NCI-H2081 (cell line): ENCODE results near the gene UBR1.
"Not testable (repeated sequence)": the region's sequence is repeated elsewhere in the genome, so short reads cannot be mapped to it uniquely, and the experiment has no call there.

Experiments used
- DNase-seq, 2 experiments: peaks; one replicate each; lab custom pipeline; 2025; lab: John Stamatoyannopoulos, UW

The UBR1 gene

GRCh38 chr15:43105778-43106485 lies at the start of gene UBR1:
UBR1 (minus strand) TSS chr15:43106038; CDS start chr15:43106022, 16 bp downstream.
- peak; percentile 84 to 95 for DNase-seq

- DNase-seq: no peak
Observed at GRCh38 chr15:43153269-43153668, 47.4 kb upstream of the UBR1 start.

- no peak for DNase-seq
Observed at GRCh38 chr15:43151688-43152087, 45.9 kb upstream of the UBR1 start.

- DNase-seq: no peak
Observed at GRCh38 chr15:43150191-43150929, 44.5 kb upstream of the UBR1 start.

- no peak for DNase-seq
Observed at GRCh38 chr15:43146184-43146583, 40.3 kb upstream of the UBR1 start.

- DNase-seq: no peak
Observed at GRCh38 chr15:43144512-43144911, 38.7 kb upstream of the UBR1 start.

- no peak for DNase-seq
Observed at GRCh38 chr15:43143203-43143941, 37.5 kb upstream of the UBR1 start.

- DNase-seq: peak; percentile 55 to 84
Observed at GRCh38 chr15:43135351-43135750, 29.5 kb upstream of the UBR1 start.

GRCh38 chr15:43134157-43134635 lies 28.4 kb upstream of the UBR1 start:
- peak in 1 of 2 experiments; percentile 26 for DNase-seq

- peak; percentile 70 to 77 for DNase-seq
Observed at GRCh38 chr15:43133430-43134156, 27.8 kb upstream of the UBR1 start, which contains the start of gene TMEM62. TMEM62 (plus strand) TSS chr15:43133586; CDS start chr15:43133803, 217 bp downstream.

- peak in 1 of 2 experiments; percentile 1 for DNase-seq
Observed at GRCh38 chr15:43132830-43133429, 27.1 kb upstream of the UBR1 start.

GRCh38 chr15:43128980-43129335 lies 23.1 kb upstream of the UBR1 start:
- DNase-seq: no peak

GRCh38 chr15:43128174-43128979 lies 22.5 kb upstream of the UBR1 start:
- not testable (repeated sequence) for DNase-seq

GRCh38 chr15:43127752-43128151 lies 21.9 kb upstream of the UBR1 start:
- peak; percentile 15 to 60 for DNase-seq

GRCh38 chr15:43126356-43126755 lies 20.5 kb upstream of the UBR1 start:
- no peak for DNase-seq

GRCh38 chr15:43125100-43125661 lies 19.3 kb upstream of the UBR1 start:
- DNase-seq: no peak

GRCh38 chr15:43121863-43122262 lies 16.0 kb upstream of the UBR1 start:
- no peak for DNase-seq

- DNase-seq: no peak
Observed at GRCh38 chr15:43118829-43119228, 13.0 kb upstream of the UBR1 start.

- DNase-seq: no peak
Observed at GRCh38 chr15:43118286-43118685, 12.4 kb upstream of the UBR1 start.

- no peak for DNase-seq
Observed at GRCh38 chr15:43111354-43111753, 5.5 kb upstream of the UBR1 start.
